WTC11 (cell line): ENCODE data around the gene CGN. TPM values are rescaled to one million over a fixed set of nuclear protein-coding genes. Genes with fewer than 3 reads are reported as not detected.

ENCODE experiments used
- microRNA-seq: library from miRNA; unstranded; fragments of <30 nt; microRNA quantifications from one replicate; pipeline ENCODE4 v1.2.0, GENCODE V29; 2022; ENCODE audit warnings: borderline number of aligned reads
- total RNA-seq: library from RNA; stranded (reverse); gene quantifications from 3 replicates; pipeline ENCODE4 v1.2.3, GENCODE V29; 2021

Gene CGN
- total RNA-seq, 1 experiment from 2014 or later: 68.7 TPM

Small RNAs within 50 kb of the gene (microRNA-seq; reads per million reads assigned to microRNA genes)
- gene MIR554: not detected

Other genes starting within 250 kb of the CGN start
- gene ZNF687, start 229.1 kb upstream of the CGN start, total RNA-seq: 54.1 to 56.8 TPM (median 55.1 TPM) in 3 replicates
- 25.6 to 33.6 TPM (median 30.5 TPM) in 3 replicates for gene PI4KB, start 184.0 kb upstream of the CGN start, total RNA-seq
- gene RFX5, start 164.1 kb upstream of the CGN start, total RNA-seq: 59.2 to 69.2 TPM (median 67.7 TPM) in 3 replicates
- 17.9 to 23.9 TPM (median 20.2 TPM) in 3 replicates for gene SELENBP1, start 138.7 kb upstream of the CGN start, total RNA-seq
- 360 to 414 TPM (median 383 TPM) in 3 replicates for gene PSMB4, start 111.8 kb upstream of the CGN start, total RNA-seq
- 88.1 to 107 TPM (median 105 TPM) in 3 replicates for gene POGZ, start 51.9 kb upstream of the CGN start, total RNA-seq
- 7.7 to 8.6 TPM (median 7.9 TPM) in 3 replicates for gene TUFT1, start 28.9 kb downstream of the CGN start, total RNA-seq
- 50.0 to 56.0 TPM (median 50.3 TPM) in 3 replicates for gene SNX27, start 100.7 kb downstream of the CGN start, total RNA-seq
- gene CELF3, start 205.4 kb downstream of the CGN start, total RNA-seq: 0.34 to 0.64 TPM (median 0.42 TPM) in 3 replicates
- 0.92 TPM in 1 of 3 replicates, not detected in the others for gene RIIAD1, start 210.1 kb downstream of the CGN start, total RNA-seq